ENCODE results near the gene LYRM4.

The LYRM4 gene

DNA sequence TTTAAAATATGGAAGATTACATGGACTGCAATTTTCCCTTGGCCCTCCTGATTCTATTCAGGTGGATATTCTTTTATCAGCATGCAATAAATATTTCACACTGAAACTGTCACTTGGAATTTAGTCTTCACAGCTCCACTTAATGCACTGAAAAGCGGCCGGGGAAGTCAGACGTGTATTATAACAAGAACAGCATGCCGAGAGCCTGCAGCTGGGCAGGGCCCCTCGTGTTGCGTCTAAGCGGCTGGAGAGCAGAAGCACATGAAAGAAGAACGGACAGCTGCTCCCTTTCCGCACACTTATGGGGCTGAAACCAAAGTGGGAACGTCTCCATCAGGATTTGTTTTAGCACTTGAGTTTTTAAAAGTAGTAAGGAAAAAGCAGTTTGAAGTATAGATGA, 57.2 kb downstream of the LYRM4 start:
- DNase-seq, result peak in 1 of 2 experiments; percentile 11

DNA sequence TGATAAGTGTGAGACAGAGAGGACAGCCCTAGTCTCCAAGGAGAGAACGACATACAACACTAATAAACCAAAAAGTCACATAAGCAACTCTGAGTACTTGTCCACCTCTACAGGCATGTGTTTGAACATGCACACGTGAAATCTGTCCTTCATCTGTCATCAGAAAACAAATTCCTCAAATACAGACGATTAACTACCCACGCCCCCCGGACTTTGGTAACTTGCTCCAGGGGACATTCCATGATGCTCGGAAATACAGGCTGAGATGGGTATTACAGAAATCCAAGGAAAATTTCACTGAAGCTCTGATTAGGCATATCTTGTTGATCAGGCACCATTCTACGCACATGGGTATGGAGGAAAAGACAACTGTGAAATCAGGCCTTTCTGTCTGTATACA, 57.8 kb downstream of the LYRM4 start:
- DNase-seq, result no peak

DNA sequence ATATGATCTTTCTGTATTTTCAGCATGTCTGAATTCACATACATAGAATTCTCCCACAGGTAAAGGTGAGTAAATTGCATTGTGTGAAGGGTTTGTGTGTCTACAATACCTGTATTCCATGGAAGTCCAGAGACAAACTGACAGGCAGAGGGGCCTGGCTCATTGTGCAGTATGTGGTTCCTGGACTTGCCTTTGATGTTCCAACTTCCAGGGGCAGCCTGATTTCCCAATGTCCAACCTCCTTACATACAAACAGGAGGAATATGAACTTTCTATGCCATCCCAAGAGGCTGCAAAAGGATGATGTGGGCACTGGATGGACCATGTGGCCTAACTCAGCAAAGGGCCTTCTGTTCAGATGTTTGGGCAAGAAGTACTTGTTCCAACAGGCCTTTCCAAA, 58.5 kb downstream of the LYRM4 start:
- peak; percentile 52 to 86 for DNase-seq

DNA sequence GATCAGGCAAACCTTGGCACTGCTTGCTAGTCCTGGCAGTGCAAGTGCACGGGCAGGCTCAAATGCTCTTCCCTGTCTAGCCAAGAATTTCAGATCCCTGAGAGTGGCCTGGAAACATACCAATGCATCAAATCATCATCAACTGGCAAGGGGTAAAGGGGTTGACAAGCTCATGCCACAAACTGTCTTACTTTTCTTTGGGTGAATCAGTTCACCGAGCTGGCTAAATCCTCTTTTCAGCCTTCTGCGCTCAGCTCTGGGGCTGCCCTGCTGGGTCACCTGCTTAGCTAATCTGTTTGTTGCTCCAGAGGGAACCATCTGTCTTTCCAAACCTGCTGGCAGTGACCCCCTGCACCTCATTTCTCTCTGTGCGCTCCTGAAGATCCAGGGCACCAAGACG, 59.5 kb downstream of the LYRM4 start:
- DNase-seq, result peak; percentile 62 to 88

DNA sequence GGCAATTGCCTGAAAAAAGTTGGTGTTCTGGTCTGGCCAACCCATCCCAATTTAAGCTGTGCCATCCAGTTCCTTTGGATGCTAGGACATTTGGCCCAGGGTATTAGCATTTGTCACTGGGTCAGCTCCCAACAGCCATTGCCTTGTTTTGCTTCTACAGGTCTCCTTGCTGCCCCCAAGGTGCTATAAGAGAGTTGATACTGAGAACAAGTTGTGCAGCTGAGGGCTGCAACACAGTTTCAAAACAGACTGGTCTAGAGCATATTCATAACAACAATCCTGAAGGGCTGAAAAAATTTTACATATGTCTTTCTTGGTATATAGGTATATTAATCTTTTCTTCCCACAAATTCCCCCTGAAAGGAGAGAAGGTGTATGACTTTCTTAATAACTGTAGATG, 61.0 kb downstream of the LYRM4 start:
- no peak for DNase-seq

DNA sequence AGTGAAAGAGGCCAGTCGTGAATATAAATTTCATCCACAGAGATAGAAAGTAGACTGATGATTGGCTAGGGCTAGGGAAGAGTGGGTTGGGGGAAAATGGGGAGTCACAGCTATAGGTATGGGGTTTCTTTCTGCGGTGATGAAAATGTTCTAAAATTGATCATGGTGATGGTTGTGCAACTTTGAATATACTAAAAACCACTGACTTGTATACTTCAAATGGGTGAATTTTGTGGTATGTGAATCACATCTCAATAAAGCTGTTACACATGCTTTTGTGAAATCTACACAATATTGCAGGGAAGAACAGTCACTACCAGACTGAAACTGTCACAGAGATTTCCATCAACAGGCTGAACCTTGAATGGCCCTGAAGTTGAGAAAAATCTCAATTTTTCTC, 61.5 kb downstream of the LYRM4 start:
- DNase-seq, result no peak

DNA sequence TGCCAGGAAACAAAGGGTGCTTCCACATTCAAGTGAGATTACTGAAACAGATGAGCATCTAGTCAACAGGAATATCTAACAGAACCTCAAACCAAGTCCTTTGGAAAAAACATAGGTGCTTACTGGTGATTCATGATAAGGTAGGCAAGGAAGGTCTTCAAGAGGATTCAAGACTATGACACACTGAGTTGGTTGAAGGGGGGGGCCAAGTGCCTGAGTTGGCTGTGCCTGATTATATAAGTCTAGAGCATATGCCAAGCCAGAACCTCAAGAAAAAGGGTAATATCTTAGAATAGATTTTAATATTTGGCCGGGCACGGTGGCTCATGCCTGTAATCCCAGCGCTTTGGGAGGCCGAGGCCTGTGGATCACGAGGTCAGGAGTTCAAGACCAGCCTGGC, 63.7 kb downstream of the LYRM4 start:
- no peak for DNase-seq

DNA sequence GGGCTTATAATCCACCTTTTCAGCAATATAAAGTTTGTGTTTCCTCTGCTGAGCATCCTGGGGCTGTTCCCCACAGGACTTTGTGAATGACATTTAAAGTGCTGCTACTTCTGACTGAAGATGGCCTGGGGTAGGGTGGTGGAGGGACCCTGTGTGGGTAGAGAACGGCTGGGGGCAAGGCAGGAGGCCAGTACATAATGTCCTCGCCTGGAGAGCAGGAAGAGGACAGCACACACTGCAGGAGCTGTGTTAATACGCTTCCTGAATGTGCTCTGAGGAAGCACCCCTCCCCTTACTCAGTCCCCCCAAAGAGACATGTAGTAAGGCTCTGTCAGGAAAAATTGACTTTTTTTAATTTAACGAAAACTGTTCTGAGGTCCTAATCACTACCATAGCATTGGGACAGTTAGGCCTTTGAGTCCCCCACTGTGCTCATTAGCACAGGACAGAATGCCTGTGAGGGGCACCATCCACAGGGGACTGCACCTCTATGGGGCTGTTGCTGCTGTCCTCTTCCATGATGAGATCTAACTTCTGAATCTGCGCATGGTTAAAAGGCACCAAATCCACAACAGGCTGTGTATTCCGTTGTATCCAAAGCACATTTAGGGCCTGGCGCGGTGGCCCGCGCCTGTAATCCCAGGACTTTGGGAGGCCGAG, 68.5 kb downstream of the LYRM4 start:
- DNase-seq, result no peak

DNA sequence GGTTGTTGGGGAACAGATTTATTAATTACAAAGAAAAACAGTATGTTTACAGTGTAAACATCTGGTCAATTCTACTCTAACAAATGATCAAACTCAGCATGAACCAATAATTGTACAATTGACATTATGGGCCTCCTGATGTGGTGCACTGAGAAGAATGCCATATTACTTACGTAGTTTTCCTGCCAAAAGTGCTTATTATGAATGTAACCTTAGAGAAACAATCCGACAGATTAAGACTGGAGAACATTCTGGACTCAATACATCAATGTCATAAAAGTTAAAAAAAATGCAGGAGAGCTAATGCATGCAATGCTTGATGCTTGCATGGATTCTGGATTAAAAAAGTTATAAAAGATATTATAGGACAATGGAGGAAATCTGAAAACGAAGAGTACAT, 69.0 kb downstream of the LYRM4 start:
- DNase-seq, result no peak

DNA sequence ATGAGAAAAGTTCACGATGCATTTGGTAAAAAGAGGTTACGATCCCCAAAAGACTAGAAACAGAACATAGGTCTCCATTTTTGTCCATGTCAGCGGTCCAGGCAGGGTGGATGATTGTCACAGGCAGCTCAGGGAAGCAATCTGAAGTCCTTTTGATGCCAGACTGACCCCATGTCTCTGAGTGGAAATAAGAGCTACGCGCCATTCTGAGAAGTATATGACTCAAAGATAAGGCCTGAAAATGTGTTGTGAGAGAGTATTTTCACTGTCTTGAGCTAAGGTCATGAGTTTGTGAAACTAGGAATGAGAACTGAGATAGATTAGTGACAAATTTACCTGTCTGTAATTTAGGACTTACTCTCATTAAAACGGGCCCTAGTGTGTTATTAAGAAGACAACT, 69.5 kb downstream of the LYRM4 start:
- DNase-seq, result no peak

DNA sequence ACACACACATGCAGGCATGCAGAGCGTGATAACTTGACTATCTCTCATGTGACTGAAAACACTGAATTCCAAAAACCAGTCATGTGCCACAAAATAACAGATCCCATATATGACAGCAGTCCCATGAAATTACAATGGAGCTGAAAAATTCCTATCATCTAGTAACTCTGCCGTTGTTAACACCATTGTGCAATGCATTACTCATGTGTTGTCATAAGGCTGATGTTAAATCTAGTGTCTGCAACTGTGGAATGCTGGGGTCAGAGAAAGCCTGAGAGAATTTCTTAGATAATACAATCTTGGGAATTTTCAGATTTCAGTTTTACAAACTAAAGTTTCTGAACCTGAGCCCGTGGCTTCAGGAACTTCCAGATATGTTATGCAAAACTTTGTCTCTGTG, 70.2 kb downstream of the LYRM4 start:
- DNase-seq, result no peak

DNA sequence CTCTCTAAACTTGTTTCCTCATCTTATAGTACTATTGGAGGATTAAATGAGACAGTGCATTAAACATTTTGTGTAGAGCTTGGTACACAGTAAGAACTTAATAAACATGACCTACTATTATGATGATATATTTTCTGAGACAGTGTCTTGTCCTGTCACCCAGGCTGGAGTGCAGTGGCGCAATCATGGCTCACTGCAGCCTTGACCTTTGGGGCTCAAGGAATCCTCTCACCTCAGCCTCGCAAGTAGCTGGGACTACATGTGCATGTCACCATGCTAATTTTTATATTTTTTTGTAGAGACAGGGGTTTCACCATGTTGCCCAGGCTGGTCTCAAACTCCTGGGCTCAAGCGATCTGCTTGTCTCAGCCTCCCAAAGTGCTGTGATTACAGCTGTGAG, 72.1 kb downstream of the LYRM4 start:
- DNase-seq, result no peak

DNA sequence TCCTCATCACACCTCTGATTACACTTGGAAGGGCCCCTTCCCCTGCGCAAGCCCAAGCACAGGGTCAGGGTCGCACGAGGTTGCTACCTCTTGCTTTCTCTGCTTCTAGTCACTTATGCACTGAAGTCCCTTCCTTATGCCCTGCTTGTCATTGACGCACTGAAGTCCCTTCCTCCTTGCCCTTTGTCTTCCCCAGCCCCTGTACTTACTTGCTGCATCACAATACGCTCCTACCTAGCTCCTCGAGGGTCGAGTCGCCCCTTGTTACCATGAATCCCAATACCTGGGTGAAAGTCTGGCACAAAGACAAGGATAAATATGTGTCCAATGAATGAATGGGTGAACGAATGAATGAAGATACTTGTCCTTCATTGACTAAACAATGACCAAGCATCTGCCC, 75.9 kb downstream of the LYRM4 start:
- no peak for DNase-seq

DNA sequence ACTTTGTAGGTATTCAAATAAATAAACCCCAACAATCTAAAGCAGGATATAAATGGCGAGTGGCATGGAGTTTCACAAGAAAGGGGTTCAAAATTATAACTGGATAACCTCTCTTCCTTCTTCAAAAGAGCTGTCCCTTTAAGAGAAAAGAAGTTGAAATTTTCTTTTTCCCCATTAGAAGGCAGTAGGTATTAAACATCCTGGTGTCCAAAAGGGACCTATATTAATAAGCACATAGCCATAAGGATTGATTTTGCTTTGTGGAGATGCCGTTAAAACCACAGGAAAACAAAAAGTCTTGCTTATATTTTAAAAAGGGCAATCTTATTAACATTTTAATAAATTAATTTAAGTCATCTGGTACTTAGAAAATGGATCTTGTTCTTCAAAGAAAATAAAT, 76.5 kb downstream of the LYRM4 start:
- no peak for DNase-seq

DNA sequence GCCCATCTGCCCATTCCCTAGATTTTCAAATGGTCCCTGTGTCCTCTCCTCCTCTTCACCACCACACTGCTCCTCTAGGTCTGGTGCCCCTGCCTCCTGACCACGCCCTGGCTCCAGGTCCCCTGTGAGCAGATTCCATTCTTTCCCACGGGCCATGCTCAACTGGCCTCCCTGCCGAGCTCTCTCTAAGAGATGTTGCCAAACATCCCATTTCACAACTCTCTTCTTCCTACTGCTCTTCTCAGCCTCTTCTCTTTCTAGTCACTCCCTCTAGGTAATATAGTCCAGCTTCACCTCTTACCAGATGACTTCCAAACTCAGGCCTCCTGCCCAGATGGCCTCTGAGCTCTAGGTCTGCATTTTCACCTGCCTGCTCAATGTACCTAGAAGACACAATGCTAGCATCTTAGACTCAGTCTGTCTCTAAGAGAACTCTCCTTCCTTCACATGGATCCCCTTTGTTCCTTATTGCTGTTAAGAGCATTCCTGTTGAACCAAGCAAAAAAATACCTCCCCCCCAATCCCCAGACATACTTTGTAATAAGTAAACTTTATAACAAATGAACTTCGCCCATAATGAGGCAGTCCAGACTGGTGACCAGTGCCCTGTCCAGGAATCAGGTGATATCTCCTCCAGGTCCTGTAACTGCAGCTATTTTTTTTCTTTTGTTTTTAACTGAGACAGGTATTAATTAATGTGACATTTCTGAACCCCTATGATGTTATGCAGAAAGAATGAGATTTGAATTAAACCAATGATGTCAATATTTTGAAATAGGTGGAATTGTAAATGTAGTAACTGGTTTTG, 79.0 kb downstream of the LYRM4 start:
- DNase-seq, result no peak

DNA sequence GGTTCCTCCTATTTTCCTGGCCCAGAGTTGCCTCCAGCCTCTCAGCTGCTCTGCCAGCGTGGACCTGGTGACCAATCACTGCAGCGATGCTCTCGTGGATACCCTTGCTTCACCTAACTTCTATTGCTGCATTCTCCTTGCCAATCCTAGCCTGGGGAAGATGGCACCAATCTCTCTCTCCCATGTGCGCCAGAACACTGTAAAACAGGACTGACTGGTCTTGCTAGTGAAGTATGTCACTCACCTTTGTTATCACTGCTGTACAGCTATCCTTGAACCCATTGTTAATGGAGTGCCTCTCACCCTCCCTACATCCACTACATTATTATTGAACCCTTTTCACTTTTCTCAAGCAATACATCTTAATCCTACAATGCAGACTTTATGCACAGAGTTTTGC, 80.1 kb downstream of the LYRM4 start:
- DNase-seq, result no peak

DNA sequence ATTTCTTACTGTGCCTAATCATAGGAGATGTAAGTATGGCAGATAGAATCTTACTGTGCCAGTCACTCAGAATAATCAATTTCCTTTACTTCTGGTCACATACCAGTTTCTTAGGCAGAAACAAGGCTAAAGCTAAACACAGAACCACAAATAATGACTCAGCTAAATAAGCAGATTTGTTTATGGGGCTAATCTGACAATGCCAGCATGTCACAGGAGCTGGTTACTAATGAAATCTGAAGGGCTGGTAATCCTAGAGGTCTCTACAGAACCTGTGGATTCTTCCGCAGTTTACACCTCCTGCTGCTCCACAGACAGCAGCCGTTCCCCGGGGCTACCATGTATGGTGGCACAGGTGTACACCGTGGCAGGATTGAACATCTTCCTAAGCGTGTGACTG, 80.8 kb downstream of the LYRM4 start:
- DNase-seq, result no peak

DNA sequence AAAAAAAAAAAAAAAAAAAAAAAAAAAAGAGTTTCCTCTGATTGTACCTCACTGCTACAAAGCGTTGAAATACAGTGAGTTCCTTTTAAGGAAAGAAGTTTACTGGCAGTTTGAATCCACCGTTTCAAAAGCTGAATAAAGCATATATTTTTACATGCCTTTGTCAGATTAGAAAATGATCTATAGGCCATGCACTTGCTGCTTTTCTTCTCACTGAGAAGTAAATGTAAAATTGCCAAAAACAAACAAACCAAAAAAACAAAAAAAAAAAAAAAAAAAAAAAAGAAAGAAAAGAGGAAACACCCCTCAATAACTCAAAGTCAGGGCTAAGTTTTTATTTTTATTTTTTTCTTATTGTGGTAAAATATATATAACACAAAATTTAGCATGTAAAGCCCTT, 81.9 kb downstream of the LYRM4 start:
- DNase-seq, result no peak

DNA sequence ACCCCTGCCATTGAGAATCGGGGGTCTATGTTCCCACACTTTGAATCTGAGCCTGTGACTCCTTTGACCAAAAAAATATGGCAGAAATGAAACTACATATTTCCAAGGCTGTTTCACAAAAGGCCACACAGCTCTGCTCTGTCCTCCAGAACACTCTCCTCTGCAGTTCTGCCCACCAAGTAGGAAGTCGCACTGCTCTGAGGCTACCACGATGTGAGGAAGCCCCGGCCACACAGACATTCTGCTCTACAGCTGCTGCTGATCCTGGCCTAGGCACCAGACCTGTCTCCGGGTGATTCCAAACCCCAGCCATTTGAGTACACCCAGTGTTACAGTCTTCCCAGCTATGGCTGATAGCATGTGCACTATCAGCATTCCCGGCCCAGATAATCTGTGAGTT, 85.1 kb downstream of the LYRM4 start:
- no peak for DNase-seq

DNA sequence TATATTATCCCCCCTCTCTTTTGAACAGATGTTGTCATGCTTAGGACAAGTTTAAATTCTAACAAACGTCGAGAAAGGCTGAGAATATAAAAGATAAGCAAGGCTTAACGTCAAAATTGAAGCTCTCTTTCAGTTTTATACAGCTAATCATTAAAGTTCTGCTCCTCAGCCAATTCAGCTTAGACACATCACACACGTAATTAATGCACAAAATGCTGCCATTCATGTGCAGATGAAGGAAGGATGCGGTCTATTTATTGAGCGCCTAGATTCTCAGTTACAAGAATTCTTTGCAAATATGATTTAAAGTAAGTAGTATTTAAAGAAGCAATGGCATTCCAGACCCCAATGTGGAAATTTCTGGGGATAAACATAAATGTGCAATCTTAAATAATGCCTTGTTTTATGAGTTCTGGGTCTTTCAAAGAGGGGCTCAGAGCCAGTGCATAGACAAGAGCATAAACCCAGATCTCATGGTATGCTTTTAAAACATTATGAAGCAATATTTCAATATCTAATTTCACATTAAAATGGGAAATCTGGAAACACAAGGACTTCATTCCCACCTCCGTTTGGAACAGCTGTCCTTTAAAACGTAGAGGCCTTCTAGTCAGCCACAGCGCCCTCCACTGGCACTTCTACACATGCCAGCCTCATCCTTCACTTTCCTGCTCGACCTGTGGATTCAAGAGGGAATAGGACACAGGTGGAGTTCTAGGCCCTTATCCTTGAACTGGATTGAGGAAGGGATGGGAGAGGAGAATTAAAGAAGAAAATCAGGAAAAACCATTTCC, 85.8 kb downstream of the LYRM4 start:
- no peak for DNase-seq

DNA sequence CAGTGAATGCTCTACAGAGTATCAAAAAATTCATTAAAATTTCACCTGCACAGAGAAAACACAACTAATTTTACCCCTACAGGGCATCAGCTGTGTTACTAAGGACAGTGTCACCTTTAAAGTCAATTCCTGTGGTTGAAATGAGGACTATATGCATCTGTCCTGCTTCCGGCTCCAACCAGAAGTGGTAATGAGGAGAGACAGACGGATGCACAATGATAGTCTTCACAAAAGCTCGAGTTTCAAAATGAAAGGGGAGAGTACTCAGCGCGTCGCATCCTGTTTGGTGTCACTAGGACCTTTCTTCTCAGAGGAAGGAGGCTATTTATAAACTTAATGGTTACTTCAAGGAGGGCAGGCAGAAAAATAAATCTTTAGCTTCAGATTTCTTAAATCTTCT, 86.5 kb downstream of the LYRM4 start:
- no peak for DNase-seq

DNA sequence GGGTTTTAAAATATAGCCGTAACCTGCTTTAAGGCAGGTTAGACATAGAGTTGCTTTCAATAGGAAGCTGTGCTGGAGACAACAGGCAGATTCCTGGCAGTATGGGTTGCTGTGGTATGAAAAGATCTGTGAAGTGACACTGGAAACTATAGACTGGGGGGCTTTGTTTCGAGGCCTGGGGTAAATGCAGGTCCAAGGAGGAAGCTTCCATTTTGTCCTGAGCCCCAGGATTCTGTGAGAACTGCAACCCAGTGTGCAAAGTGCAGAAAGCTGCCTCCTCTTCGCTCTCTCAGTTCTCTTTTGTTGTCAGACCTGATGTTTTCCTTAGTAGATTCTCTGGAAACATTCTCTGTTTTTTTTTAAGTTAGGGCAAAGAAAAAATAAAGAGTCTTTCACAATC, 86.9 kb downstream of the LYRM4 start:
- no peak for DNase-seq

DNA sequence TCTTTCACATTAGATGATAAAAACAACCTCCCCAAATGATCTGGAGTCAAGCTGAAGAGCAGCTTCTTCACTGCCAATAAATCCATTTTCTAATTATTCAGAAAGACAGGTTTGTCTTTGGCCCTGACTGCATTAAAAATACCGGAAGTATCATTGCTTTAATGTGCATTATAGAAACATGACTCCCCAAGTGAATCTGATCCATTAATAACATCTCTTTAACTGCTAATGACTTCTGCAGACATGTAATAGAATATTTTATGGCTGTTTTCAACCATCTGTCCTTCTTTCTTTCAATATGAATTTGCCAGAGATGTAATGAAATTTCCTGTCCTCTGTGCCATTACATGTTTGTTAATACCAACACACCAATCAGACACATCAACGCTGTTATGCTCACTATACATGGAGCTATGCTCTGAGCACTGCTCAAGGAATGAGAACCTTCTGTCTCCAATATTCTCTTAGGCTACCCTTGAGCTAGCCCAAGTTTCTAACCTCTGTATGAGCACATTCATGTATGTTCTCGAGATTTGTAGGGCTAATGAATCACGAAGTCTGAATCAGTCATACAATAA, 87.8 kb downstream of the LYRM4 start:
- peak in 1 of 2 experiments; percentile 24 for DNase-seq
